ENCODE measurements around the gene FYN.
A peak's percentile ranks its signal among the peaks of the same experiment; 100 is the strongest.

The FYN gene

GRCh38 chr6:111769365-111770152 lies 103.7 kb downstream of the FYN start:
- no peak for DNase-seq (ENCODE audit: low spot score)

- DNase-seq (ENCODE audit: low spot score), result no peak
Measured at GRCh38 chr6:111768431-111768770, 104.9 kb downstream of the FYN start.

GRCh38 chr6:111767752-111768430 lies 105.4 kb downstream of the FYN start:
- DNase-seq (ENCODE audit: low spot score), result no peak

- no peak for DNase-seq (ENCODE audit: low spot score)
Measured at GRCh38 chr6:111766201-111766857, 106.9 kb downstream of the FYN start.

- no peak for DNase-seq (ENCODE audit: low spot score)
Measured at GRCh38 chr6:111765763-111766162, 107.5 kb downstream of the FYN start.

- no peak for DNase-seq (ENCODE audit: low spot score)
Measured at GRCh38 chr6:111764238-111765175, 108.7 kb downstream of the FYN start.

- no peak for DNase-seq (ENCODE audit: low spot score)
Measured at GRCh38 chr6:111763381-111763780, 109.9 kb downstream of the FYN start.

GRCh38 chr6:111761783-111762312 lies 111.4 kb downstream of the FYN start:
- DNase-seq (ENCODE audit: low spot score), result no peak

GRCh38 chr6:111761212-111761611 lies 112.0 kb downstream of the FYN start:
- DNase-seq (ENCODE audit: low spot score), result no peak

- DNase-seq (ENCODE audit: low spot score), result no peak
Measured at GRCh38 chr6:111759836-111760785, 113.1 kb downstream of the FYN start.

- no peak for DNase-seq (ENCODE audit: low spot score)
Measured at GRCh38 chr6:111759331-111759835, 113.9 kb downstream of the FYN start.

GRCh38 chr6:111758608-111759329 lies 114.5 kb downstream of the FYN start:
- no peak for DNase-seq (ENCODE audit: low spot score)

- DNase-seq (ENCODE audit: low spot score), result peak; percentile 85
Measured at GRCh38 chr6:111757342-111757741, 115.9 kb downstream of the FYN start.

GRCh38 chr6:111754423-111754822 lies 118.8 kb downstream of the FYN start:
- DNase-seq (ENCODE audit: low spot score), result peak; percentile 67

- no peak for DNase-seq (ENCODE audit: low spot score)
Measured at GRCh38 chr6:111753573-111753972, 119.7 kb downstream of the FYN start.

- DNase-seq (ENCODE audit: low spot score), result no peak
Measured at GRCh38 chr6:111752476-111752875, 120.8 kb downstream of the FYN start.

GRCh38 chr6:111750753-111751673 lies 122.2 kb downstream of the FYN start:
- no peak for DNase-seq (ENCODE audit: low spot score)

- DNase-seq (ENCODE audit: low spot score), result no peak
Measured at GRCh38 chr6:111750153-111750552, 123.1 kb downstream of the FYN start.

GRCh38 chr6:111748231-111748647 lies 125.0 kb downstream of the FYN start:
- DNase-seq (ENCODE audit: low spot score), result peak; percentile 67
